Measurements from ENCODE around the gene ARSG.
A peak's percentile ranks its signal among the peaks of the same experiment; 100 is the strongest.
"Not testable (repeated sequence)": the region's sequence is repeated elsewhere in the genome, so short reads cannot be mapped to it uniquely, and the experiment has no call there.

Gene ARSG

DNA sequence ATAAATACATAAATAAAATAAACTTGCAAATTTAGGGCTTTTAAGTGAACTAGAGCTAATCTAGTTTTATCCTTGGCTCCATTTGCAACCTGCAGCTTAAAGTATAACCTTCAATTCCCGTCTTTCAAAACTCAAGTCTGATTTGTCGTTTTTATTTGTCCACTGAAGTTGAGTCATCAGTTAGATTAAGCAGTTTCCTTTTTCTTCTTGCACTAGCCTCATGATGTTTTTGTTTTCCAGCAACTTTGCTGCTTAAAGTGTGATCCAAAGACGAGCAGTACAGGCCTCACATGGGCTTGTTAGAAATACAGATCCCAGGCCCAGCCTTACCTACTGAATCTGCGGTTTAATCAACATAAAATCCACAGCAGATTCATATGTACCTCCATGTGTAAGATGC lies 13.8 kb downstream of the ARSG start:
- DNase-seq (ENCODE audit: low spot score): peak; percentile 10

DNA sequence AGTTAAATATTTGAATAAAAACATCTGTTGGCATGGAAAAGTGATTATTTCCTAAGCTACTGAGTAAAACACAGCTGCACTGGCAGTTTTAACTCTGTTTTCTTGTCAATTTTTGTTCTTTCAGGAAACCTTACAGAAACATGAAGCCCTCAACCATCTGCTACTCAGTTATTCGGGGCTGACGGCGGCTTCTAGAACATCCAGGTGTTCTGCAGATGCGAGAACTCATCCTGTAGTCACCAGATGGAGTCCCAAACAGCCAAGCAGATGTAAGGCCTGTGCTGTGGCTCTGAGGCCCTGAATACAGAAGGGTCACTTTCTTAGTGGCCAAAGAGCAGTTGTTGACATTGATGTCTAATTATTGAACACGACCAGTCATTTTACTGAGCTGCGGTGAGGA lies 15.5 kb downstream of the ARSG start:
- DNase-seq (ENCODE audit: low spot score): no peak

- DNase-seq (ENCODE audit: low spot score): no peak
These were observed 16.1 kb downstream of the ARSG start for GRCh38 chr17:68307443-68307842.

DNA sequence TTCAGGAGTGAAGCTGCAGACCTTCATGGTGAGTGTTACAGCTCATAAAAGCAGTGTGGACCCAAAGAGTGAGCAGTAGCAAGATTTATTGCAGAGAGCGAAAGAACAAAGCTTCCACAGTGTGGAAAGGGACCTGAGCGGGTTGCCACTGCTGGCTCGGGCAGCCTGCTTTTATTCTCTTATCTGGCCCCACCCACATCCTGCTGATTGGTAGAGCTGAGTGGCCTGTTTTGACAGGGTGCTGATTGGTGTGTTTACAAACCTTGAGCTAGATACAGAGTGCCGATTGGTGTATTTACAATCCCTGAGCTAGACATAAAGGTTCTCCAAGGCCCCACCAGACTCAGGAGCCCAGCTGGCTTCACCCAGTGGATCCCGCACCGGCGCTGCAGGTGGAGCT lies 17.2 kb downstream of the ARSG start:
- DNase-seq (ENCODE audit: low spot score): not testable (repeated sequence)

- DNase-seq (ENCODE audit: low spot score): not testable (repeated sequence)
These were observed 17.9 kb downstream of the ARSG start for GRCh38 chr17:68309066-68309670.

DNA sequence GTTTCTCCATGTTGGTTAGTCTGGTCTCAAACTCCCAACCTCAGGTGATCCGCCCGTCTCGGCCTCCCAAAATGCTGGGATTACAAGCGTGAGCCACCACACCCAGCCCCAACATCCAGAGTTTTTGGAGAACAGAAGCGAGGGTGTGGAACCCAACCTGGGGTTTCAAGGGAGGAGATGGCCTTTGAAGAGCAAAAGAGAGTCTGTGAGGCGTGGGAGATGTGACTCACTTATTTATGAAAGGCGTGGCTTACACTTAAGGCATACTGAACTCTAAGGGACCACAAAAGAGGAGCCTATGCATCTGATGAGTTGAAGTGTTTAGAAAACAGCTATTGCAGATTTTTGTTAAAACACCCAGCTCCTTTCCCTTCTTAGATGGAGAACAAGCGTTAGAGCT lies 18.9 kb downstream of the ARSG start:
- DNase-seq (ENCODE audit: low spot score): no peak

- no peak for DNase-seq (ENCODE audit: low spot score)
These were observed 23.7 kb downstream of the ARSG start for GRCh38 chr17:68314916-68315535.

DNA sequence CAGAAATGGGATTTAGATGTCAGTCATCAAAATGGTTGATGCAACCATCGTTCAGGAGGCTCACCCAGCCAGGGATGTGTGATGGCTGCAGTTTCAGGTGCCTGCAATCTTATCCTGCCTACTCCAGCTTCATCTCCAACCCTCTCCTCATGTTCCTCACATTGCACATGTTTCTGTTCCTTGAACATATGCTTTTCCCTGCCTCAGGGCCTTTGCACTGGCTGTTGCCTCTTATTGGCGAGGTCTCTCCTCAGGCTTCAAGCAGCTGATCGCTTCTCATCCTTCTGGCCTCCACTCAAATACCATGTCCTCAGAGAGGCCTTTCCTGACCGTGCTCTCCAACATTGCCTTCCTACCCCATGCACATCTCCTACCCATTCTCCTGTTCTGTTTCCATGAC lies 24.6 kb downstream of the ARSG start:
- no peak for DNase-seq (ENCODE audit: low spot score)

DNA sequence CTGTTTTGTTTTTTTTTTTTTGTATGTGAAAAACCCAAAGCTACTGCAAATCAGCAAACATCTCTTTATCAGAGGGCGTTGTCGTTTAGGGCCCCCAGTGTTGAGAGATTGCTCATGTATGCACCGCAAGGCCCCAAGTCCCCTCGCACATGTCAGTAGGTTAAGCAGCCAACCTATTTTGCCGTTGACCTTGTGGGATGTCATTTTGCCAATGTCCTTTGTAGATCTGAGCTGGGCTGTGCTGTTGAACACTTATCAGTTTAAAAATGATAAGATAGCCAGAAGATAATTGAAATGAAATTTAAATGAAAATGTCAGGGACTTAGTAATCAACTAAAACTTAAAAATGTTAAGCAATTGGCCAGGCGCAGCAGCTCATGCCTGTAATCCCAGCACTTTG lies 26.2 kb downstream of the ARSG start:
- DNase-seq (ENCODE audit: low spot score): no peak

DNA sequence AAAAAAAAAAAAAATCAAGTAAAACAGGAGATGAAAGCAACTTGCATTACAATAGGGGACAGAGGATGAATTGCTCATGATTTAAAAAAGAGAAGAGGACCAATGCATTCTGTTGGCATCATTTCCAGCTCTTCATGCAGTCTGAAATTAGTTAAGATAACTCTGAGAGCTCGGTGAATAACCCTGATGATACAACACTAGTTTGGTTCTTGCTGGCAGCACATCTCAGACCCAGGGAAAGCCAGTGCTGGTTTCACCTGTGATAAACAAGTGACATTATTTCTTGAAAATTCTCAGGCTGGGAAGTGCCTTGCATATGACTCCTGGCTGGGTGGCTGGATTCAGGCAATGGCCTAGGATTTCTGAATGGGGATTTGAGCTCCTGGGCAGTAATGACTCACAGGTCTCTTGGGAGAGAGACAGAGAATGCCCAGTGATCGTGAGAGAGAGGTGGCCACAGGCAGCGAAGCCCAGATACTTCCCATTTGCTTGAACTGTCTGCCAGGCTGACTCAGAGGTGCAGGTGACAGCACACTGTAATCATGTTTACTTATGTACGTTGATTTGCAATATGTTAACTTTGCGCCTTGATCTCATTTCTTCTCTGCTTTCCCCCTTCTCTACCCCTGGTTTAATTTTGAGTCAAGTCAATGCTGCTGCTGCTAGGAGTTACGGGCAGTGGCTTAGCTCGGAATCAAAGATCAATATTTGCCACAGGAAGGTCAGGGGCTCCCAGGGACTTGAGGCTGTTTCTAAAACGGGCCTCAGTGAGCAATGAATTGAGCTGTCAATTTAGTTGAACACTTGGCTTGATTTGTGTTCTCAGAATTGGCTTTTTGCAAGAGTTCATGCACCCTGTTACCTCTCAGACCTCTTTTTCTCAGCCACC lies 27.1 kb downstream of the ARSG start:
- DNase-seq (ENCODE audit: low spot score): peak; percentile 55

DNA sequence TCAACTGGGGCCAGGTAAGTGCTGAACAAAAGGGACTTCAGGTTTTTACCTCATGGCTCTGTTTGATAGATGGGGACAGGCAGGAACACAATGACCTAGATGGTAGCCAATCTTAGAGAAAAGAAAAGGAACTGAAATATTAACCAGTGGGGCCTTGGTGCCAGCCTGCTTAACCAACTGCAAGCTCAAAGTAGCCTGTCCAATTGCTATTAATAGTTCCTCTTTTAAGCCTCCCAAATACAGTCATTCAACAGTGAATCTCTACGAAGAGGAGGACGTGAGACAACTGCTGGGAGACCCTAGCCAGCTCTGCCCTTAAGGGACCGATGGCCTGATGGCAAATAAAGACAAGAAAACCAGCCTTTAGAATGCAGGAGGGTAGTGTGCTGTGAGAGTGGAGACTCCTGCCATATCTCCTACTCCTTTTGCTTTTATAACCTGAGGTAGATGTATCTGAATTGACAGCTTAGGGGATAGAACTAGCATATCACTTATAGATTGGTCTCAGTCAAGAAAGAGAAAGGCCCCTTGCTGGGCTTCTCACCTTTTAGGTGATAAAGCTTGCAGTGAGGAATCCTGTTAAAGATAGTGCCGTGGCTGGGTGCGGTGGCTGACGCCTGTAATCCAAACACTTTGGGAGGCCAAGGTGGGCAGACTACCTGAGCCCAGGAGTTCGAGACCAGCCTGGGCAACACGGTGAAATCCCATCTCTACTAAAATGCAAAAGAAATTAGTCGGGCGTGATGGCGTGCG lies 28.3 kb downstream of the ARSG start:
- DNase-seq (ENCODE audit: low spot score): no peak

GRCh38 chr17:68320311-68320865 lies 29.1 kb downstream of the ARSG start:
- no peak for DNase-seq (ENCODE audit: low spot score)

DNA sequence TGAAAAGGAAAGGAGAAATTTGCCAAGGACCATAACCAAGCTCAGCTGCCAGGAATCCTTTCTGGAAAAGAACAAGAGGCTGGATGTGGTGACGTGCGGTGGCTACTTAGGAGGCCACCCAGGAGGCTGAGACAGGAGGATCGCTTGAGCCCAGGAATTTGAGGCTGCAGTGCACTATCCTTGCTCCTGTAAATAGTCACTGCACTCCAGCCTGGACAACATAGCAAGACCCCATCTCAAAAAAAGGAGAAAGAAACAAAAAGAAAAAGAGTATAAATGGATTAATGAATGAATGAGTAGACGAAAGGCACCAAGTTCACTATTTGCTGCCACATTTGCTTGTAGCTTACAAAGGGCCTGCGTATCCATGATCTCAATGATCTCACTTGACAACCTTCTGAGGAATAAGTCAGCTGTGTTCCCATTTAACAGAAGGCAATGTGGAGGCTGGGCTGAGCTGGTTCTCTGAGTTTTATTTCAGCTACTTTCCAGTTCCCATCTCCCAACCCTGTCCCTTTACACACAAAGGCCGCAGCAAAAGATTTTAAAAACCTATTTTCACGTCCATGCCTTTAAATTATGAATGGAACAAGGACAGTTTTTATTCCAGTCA lies 29.8 kb downstream of the ARSG start:
- DNase-seq (ENCODE audit: low spot score): no peak

DNA sequence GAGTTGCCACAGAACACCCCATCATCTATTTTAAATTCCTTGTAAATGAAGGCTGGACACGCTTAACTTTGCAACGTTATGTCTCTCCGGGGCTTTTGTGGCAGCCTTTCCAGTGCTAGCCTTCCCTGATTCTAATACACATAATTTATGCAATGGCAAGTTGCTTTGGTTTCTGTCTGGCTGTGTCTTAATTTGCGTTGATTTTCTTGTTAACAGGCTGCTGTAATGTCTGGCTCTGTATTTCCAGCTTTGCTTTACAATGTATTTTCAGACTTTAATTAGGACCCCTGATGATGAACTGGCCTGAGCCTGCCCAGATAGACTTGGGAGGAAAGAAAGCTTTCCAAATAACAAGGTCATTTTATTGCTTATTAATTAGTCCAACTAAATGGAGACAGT lies 30.3 kb downstream of the ARSG start:
- DNase-seq (ENCODE audit: low spot score): no peak

DNA sequence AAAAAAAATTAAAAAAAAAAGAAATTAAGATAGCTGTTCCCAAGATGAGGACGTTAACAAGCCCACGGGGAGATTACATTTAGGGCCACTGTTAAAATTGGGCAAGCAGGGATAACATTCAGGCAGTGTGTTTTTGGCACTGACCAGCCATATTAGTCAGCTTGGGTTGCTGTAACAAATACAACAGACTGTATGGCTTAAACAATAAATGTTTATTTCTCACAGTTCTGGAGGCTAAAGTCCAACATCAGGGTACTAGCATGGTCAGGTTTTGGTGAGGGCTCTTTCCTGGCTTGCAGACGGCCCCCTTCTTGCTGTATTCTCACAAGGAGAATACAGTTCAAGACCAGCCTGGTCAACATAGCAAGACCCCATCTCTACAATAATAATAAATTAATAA lies 31.3 kb downstream of the ARSG start:
- DNase-seq (ENCODE audit: low spot score): no peak

GRCh38 chr17:68324114-68324513 lies 32.8 kb downstream of the ARSG start:
- DNase-seq (ENCODE audit: low spot score): peak; percentile 75

DNA sequence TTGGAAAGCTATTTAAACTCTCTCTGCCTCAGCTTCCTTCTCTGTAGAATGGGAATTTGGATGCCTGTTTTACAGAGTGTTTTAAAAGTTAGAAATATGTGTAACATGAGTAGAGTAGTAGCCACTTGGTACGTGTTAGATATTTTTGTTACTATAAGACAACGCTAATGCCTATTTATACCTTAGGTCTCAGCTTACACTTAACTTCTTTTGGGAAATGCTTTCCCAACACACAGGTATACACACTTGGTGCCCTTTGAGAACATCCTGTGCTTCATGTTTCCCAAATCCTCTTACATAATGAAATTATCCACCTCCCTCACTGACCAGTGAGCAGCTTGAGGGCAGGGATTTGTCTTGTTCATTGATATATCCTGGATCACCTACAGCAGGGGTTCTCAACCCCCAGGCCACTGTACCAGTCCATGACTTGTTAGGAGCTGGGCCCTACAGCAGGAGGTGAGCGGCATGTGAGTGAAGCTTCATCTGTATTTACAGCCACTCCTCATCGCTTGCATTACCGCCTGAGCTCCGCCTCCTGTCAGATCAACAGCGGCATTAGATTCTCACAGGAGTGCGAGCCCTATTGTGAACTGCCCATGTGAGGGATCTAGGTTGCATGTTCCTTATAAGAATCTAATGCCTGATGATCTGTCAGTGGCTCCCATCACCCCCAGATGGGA lies 33.5 kb downstream of the ARSG start:
- no peak for DNase-seq (ENCODE audit: low spot score)

DNA sequence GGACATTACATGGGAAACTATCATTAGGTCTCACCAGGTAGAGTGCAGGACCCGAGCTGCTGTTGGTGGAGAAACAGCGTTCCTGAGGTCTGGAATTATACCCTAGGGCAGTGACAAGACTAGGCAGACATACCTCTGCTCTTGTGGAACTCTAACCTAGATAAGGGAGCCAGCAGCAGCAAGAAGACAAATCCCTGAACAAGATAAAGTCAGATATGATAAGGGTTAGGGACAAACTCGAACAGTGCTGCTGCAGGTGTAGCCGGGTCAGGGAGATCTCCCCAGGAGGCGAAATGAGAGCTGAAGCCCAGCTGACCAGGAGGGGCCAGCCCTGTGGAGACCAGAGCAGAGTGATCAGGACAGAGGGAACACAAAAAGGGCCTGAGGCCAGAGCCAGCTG lies 34.7 kb downstream of the ARSG start:
- no peak for DNase-seq (ENCODE audit: low spot score)

DNA sequence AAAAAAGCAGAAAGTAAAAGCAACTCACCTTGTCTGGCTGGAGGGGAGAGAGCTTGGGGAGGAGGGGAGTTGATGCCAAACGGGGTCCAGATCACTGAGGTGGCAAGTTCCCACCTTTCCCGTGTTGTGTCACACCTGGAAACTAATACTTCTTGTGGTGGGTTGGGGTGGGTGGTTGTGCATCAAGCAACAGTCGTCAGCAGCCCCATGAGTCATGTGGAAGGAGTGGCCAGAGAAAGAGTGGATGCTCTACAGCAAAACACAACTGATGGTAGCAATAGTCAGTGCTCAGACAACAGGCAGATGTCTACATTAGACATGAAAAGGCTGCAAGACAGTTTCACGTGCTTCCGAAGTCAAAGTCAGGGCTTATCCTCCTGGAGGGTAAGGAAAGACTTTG lies 35.4 kb downstream of the ARSG start:
- DNase-seq (ENCODE audit: low spot score): no peak

DNA sequence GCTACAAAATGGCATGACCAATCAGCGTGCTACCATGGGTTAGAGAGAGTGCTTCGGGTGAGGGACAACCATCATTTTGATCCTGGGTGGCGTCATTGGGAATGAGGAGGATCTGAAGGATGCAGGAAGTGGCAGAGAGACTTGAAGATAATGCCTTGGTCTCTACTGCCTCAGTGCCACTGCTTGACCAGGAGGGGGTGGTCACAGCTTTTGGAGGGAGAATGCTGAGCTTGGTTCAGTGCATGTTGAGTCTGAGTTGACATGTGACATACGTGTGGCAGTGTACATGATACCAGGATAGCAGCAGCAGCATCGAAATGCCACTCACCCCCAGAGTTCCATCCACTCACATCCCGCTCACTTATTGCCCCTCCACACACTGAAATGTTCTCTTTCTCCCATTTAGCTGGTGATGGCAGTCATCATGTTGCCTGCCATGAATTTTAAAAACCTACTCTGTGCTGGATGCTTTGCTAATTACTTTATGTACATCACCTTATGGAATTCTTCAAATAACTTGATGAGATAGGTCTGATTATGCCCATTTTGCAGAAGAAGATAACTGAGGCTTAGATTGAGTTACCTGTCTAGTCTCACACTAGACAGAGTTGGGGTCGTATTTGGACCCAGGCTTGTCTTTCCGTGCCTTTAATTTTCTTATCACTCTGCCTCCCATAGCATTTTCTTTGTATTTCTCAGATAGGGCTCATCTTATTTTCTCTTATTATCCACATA lies 36.7 kb downstream of the ARSG start:
- DNase-seq (ENCODE audit: low spot score): no peak

DNA sequence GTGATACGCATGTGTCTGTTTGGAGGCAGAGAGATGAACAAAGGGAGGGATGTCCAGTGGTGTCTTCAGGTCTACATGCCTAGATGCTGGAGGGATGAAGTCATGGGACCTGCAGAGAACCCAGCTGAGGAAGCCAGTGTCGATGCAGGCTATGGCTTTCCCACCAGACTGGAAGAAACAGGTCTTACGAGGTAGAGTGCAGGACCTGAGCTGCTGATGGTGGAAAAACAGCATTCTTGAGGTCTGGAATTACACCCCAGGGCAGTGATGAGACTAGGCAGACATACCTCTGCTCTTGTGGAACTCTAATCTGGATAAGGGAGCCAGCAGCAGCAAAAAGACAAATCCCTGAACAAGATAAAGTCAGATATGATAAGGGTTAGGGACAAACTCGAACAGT lies 37.4 kb downstream of the ARSG start:
- no peak for DNase-seq (ENCODE audit: low spot score)
